Bronchial epithelial cell (primary cell): ENCODE data around the gene MIXL1. TPM values are rescaled to one million over a fixed set of nuclear protein-coding genes. Genes with fewer than 3 reads are reported as not detected.

Experiments
- DNase-seq: peaks from one replicate; pipeline ENCODE4 v3.0.0-alpha.2; 2010; ENCODE audit warnings: low read depth
- FAIRE-seq: peaks from 2 replicates; lab custom pipeline; 2011; peaks lifted over from hg19 to GRCh38; lab: Jason Lieb, UNC
- H3K27me3 ChIP-seq: 2 replicates; pipeline ENCODE4 v1.5.1; 2011; ENCODE audit warnings: low read length; ENCODE audit not compliant: control insufficient read depth, insufficient read depth
- H3K36me3 ChIP-seq: 2 replicates; pipeline ENCODE4 v1.5.1; 2011; ENCODE audit warnings: low read length; ENCODE audit not compliant: control insufficient read depth, insufficient read depth
- H3K4me3 ChIP-seq: 2 replicates; pipeline ENCODE4 v1.5.1; 2011; ENCODE audit warnings: mild to moderate bottlenecking, low read depth, low read length, control low read depth
- total RNA-seq: library from RNA; depleted of rRNA; stranded (reverse); fragments of >200 nt; gene quantifications from 2 replicates; pipeline ENCODE4 v1.2.1, GENCODE V29; 2014
- TF ChIP-seq, protein P1 (sequence below): IDR thresholded peaks from 2 replicates; pipeline ENCODE4 v1.5.1; 2011; ENCODE audit warnings: mild to moderate bottlenecking, moderate library complexity, low read length, control low read depth, inconsistent platforms; ENCODE audit not compliant: insufficient read depth, severe bottlenecking

MIXL1 gene
- total RNA-seq, result not detected in 2 replicates

GRCh38 chr1:226223157-226223785 is at the start of gene MIXL1:
TSS of gene MIXL1 (plus strand) at chr1:226223664. CDS start at chr1:226223682, 18 bp downstream.
- DNase-seq, result no peak
- TF ChIP-seq, protein P1, sequence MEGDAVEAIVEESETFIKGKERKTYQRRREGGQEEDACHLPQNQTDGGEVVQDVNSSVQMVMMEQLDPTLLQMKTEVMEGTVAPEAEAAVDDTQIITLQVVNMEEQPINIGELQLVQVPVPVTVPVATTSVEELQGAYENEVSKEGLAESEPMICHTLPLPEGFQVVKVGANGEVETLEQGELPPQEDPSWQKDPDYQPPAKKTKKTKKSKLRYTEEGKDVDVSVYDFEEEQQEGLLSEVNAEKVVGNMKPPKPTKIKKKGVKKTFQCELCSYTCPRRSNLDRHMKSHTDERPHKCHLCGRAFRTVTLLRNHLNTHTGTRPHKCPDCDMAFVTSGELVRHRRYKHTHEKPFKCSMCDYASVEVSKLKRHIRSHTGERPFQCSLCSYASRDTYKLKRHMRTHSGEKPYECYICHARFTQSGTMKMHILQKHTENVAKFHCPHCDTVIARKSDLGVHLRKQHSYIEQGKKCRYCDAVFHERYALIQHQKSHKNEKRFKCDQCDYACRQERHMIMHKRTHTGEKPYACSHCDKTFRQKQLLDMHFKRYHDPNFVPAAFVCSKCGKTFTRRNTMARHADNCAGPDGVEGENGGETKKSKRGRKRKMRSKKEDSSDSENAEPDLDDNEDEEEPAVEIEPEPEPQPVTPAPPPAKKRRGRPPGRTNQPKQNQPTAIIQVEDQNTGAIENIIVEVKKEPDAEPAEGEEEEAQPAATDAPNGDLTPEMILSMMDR, result no peak

GRCh38 chr1:226176870-226177269 is 46.6 kb upstream of the MIXL1 start:
- H3K27me3 ChIP-seq, result no peaks in the 10 kb centered on the region
- FAIRE-seq (no peak), DNase-seq (no peak)
- H3K36me3 ChIP-seq, result peaks cover 3% of the 10 kb centered on the region
- H3K4me3 ChIP-seq, result no peak overlapping the region
- TF ChIP-seq, protein P1, result no peak

More at GRCh38 chr1:226223157-226223785, at the start of gene MIXL1:
- H3K4me3 ChIP-seq, result peak within 1 kb of the TSS; percentile 34
- H3K36me3 ChIP-seq, result no peaks in the 10 kb centered on the region
- peaks cover 2% of the 10 kb centered on the region for H3K27me3 ChIP-seq
- no peak for FAIRE-seq

DNA sequence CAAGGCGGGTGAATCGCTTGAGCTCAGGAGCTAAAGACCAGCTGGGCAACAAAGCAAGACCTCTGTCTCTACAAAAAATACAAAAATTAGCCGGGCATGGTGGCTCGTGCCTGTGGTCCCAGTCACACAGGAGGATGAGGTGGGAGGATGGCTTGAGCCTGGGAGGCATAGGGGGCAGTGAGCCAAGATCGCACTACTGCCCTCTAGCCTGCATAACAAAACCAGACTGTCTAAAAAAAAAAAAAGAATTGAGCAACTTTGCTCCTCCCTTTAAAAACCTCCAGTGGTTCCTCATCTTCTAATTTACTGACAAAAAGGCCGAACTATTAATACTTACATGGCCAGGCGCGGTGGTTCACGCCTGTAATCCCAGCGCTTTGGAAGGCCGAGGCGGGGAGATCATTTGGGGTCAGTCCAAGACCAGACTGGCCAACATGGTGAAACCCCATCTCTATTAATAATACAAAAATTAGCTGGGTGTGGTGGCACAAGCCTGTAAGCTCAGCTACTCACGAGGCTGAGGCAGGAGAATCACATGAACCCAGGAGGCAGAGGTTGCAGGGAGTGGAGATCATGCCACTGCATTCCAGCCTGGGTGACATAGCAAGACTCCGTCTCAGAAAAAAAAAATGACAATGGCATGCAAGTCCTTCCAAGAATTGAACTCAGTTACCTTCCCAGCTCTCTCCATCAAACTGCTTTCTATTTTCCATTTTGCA is 41.3 kb upstream of the MIXL1 start:
- DNase-seq (peak; percentile 57), FAIRE-seq (no peak)
- TF ChIP-seq, protein P1, result peak; percentile 54

DNA sequence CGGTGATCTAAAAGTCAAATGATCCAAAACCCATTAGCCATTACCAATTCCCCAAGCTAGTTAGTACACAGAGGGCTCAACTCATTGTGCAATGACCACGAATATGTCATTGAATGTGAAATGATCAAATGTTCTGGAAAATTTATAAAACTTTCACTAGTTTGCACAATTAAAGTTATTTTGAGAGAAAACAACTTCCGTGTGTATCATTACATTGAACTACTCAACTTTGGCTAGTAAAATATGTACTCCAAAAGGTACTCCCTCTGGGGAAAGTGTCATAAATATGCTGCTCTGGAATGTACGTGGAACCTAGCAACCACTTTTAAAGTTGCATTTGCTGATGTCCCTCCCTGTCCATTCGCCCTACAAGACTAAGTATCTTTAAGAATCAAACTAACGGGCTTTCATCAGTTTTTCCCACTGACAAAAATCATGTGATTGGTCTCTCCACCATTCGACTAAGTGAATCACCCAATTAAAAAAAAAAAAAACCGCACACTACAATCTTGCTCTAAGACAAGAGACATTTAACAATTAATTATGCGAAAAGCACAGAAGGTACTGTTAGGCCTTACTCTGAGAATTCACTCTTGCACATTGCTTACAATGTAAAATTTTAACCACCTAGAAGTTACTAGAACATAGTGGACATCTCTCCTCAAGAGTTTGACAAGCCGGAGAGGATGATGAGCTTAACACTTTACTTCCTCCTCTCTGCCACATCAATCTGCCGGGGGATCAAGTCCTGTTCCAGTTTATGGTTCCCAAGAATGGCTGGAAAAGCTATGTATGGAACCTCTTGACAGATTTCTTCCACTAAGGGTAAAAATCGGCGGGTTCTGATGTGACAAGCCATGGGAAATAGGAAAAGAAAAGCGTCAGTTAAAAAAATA is 38.1 kb upstream of the MIXL1 start:
- Histone ChIP-seq H3K4me3 (peak overlapping the region; percentile 66), H3K27me3 (no peaks in the 10 kb centered on the region), H3K36me3 (no peaks in the 10 kb centered on the region)
- no peak for FAIRE-seq
- peak; percentile 35 for DNase-seq
- TF ChIP-seq, protein P1, result no peak

More for the DNA sequence above, 41.3 kb upstream of the MIXL1 start:
- no peak overlapping the region for H3K4me3 ChIP-seq
- peaks cover 1% of the 10 kb centered on the region for H3K36me3 ChIP-seq
- no peaks in the 10 kb centered on the region for H3K27me3 ChIP-seq

DNA sequence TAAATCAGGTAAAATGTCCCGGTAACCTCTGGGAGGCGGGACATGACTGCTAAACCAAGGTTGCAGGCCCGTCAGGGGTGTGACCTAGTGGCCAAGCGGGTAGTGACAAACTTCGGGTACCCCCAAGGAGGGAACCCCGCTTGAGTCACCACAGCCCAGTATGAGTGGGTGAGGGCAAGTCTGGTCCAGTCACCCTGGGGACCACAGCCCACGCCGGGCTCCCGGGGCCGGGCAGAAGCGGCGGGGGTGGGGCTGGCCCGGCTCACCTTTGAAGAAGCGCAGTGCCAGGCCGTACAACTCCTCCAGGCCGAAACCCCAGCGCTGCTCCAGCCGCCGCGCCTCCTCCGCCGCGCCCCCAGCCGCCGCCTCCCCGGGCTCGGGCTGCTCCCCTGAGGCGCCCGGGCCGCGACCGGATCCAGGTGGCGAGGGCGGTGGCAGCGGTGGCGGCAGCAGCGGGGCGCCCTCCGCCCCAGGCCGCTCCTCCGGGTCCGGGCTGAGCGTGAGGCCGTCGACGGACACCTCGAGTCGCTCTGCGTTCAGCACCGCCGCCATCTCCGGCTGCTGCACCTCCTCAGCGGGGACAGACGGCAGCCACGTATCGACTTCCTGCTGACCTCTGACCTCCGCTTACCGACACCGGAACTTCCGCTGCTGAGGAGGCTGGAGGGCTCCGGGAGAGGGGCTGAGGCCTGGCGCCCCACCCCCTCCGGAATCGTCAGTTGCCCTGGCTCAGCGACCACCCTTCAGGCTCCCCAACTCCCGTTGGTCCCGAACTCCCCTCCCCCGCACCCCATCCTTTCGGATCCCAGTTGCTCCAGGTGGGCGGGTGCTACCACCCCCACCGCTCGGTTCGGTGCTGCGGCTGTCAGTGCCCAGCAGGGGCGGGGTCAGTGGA is 37.1 kb upstream of the MIXL1 start, which contains the start of gene ACBD3:
TSS of gene ACBD3 (minus strand) at position 618 of the 895 bp plus-strand sequence. CDS start at position 552, 66 bp downstream.
- DNase-seq (peak; percentile 62), FAIRE-seq (no peak)
- Histone ChIP-seq H3K27me3 (no peaks in the 10 kb centered on the region), H3K4me3 (peak within 1 kb of the TSS; percentile 66), H3K36me3 (no peaks in the 10 kb centered on the region)
- TF ChIP-seq, protein P1, result no peak
